Activated naive CD8-positive, alpha-beta T cell treated with anti-CD3 and anti-CD28 coated beads, Interleukin-2, amount 50 U/mL, for 24 hours (primary cell): ENCODE measurements around the gene SLC9A9.

ENCODE experiments used
- ATAC-seq: fragments of 150-1000 bp; cut with Tn5 transposase; one replicate; pipeline ENCODE4 v1.10.0; 2021
- DNase-seq: peaks from one replicate; pipeline ENCODE4 v3.0.0; 2021
- H3K27ac Mint-ChIP-seq: one replicate; pipeline ENCODE4 v1.8.0; 2021; ENCODE audit warnings: mild to moderate bottlenecking, mixed read lengths
- H3K27me3 Mint-ChIP-seq: one replicate; pipeline ENCODE4 v1.8.0; 2021; ENCODE audit warnings: mixed read lengths
- H3K36me3 Mint-ChIP-seq: one replicate; pipeline ENCODE4 v1.8.0; 2021; ENCODE audit warnings: low read depth, mixed read lengths
- H3K4me1 Mint-ChIP-seq: one replicate; pipeline ENCODE4 v1.8.0; 2021; ENCODE audit warnings: mixed read lengths
- H3K4me3 Mint-ChIP-seq: one replicate; pipeline ENCODE4 v1.8.0; 2021; ENCODE audit warnings: mild to moderate bottlenecking, moderate library complexity, mixed read lengths
- H3K9me3 Mint-ChIP-seq: one replicate; pipeline ENCODE4 v1.8.0; 2021; ENCODE audit warnings: mixed read lengths

SLC9A9 gene

GRCh38 chr3:143343031-143343430 lies 505.2 kb downstream of the SLC9A9 start:
- Mint-ChIP-seq H3K4me3 (no peak overlapping the region), H3K9me3 (no peaks in the 10 kb centered on the region), H3K27ac (no peak overlapping the region), H3K36me3 (no peaks in the 10 kb centered on the region), H3K27me3 (no peaks in the 10 kb centered on the region), H3K4me1 (peaks cover 10% of the 10 kb centered on the region)
- ATAC-seq (no peak), DNase-seq (no peak)

- no peak overlapping the region for H3K4me3 Mint-ChIP-seq
- H3K27ac Mint-ChIP-seq, result no peak overlapping the region
- peaks cover 2% of the 10 kb centered on the region for H3K4me1 Mint-ChIP-seq
- DNase-seq (no peak), ATAC-seq (no peak)
- no peaks in the 10 kb centered on the region for H3K36me3 Mint-ChIP-seq
- H3K9me3 Mint-ChIP-seq, result peaks cover 3% of the 10 kb centered on the region
- H3K27me3 Mint-ChIP-seq, result no peaks in the 10 kb centered on the region
Measured at GRCh38 chr3:143339451-143339850, 508.8 kb downstream of the SLC9A9 start.

GRCh38 chr3:143337387-143337786 lies 510.9 kb downstream of the SLC9A9 start:
- H3K27ac Mint-ChIP-seq, result no peak overlapping the region
- ATAC-seq (no peak), DNase-seq (no peak)
- no peaks in the 10 kb centered on the region for H3K36me3 Mint-ChIP-seq
- H3K27me3 Mint-ChIP-seq, result no peaks in the 10 kb centered on the region
- no peak overlapping the region for H3K4me3 Mint-ChIP-seq
- H3K9me3 Mint-ChIP-seq, result peaks cover 3% of the 10 kb centered on the region
- H3K4me1 Mint-ChIP-seq, result no peaks in the 10 kb centered on the region

- no peak for ATAC-seq
- no peaks in the 10 kb centered on the region for H3K27me3 Mint-ChIP-seq
- no peaks in the 10 kb centered on the region for H3K36me3 Mint-ChIP-seq
- H3K9me3 Mint-ChIP-seq, result peaks cover 3% of the 10 kb centered on the region
- DNase-seq, result no peak
- H3K27ac Mint-ChIP-seq, result no peak overlapping the region
- no peaks in the 10 kb centered on the region for H3K4me1 Mint-ChIP-seq
- H3K4me3 Mint-ChIP-seq, result no peak overlapping the region
Measured at GRCh38 chr3:143334231-143334630, 514.0 kb downstream of the SLC9A9 start.

- H3K27ac Mint-ChIP-seq, result no peak overlapping the region
- DNase-seq, result no peak
- no peak overlapping the region for H3K4me3 Mint-ChIP-seq
- no peaks in the 10 kb centered on the region for H3K36me3 Mint-ChIP-seq
- peaks cover 3% of the 10 kb centered on the region for H3K9me3 Mint-ChIP-seq
- no peaks in the 10 kb centered on the region for H3K4me1 Mint-ChIP-seq
- ATAC-seq, result no peak
- H3K27me3 Mint-ChIP-seq, result no peaks in the 10 kb centered on the region
Measured at GRCh38 chr3:143333367-143333766, 514.9 kb downstream of the SLC9A9 start.

DNA sequence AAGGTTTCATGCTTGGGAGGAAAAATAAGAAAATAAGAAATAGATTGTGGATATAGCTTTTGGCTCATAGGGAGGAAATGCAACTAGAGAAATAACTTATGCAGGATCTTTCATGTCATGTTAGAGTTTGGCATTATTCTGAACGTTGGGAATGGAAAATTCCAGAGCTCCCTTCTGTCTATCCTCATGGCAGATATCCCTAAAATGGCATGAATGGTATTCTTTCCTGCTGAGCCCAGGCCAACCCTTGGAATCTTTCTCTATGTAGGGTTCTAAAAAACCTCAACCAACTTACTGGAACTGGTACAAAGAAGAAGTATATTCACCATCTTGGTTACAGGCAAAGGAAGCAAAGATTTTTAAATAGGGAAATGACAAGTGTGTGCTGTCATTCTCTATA lies 516.2 kb downstream of the SLC9A9 start:
- no peaks in the 10 kb centered on the region for H3K27me3 Mint-ChIP-seq
- no peak overlapping the region for H3K4me3 Mint-ChIP-seq
- no peak overlapping the region for H3K27ac Mint-ChIP-seq
- no peak for DNase-seq
- H3K36me3 Mint-ChIP-seq, result no peaks in the 10 kb centered on the region
- H3K9me3 Mint-ChIP-seq, result peaks cover 3% of the 10 kb centered on the region
- peaks cover 7% of the 10 kb centered on the region for H3K4me1 Mint-ChIP-seq
- no peak for ATAC-seq

GRCh38 chr3:143331350-143331749 lies 516.9 kb downstream of the SLC9A9 start:
- Mint-ChIP-seq H3K9me3 (peaks cover 3% of the 10 kb centered on the region), H3K4me1 (peaks cover 13% of the 10 kb centered on the region), H3K27me3 (no peaks in the 10 kb centered on the region), H3K4me3 (no peak overlapping the region), H3K27ac (no peak overlapping the region), H3K36me3 (no peaks in the 10 kb centered on the region)
- ATAC-seq (no peak), DNase-seq (no peak)

DNA sequence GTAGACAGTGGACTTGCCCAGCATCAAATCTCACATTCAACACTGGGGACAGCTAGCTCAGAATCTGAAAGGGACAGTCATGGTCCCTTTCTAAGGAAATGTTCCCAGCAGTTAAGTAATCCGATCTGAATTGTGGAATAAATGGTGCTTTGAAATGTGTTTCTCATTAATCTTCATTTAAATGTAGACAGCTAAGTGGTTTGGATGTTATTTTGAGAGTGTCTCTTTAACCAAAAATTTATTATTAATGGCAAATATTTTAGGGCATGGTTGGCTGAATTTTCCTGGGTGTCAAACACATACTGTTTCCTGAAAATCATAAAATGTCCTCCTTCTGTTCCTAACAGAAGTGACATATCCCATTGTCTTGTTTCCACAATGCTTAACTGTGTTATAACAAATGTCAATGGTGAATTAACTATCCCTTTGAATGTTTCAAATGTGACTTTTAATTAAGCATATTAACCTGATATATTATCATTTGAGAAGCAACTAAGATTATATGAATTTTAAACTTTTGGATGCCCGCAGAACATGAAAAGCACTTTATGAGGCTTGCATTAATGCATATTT lies 517.9 kb downstream of the SLC9A9 start:
- no peak overlapping the region for H3K27ac Mint-ChIP-seq
- H3K4me1 Mint-ChIP-seq, result peaks cover 16% of the 10 kb centered on the region
- peaks cover 3% of the 10 kb centered on the region for H3K9me3 Mint-ChIP-seq
- no peaks in the 10 kb centered on the region for H3K27me3 Mint-ChIP-seq
- DNase-seq, result no peak
- no peaks in the 10 kb centered on the region for H3K36me3 Mint-ChIP-seq
- no peak for ATAC-seq
- H3K4me3 Mint-ChIP-seq, result no peak overlapping the region

- DNase-seq, result no peak
- H3K4me3 Mint-ChIP-seq, result no peak overlapping the region
Measured at GRCh38 chr3:143329567-143330211, 518.6 kb downstream of the SLC9A9 start.

DNA sequence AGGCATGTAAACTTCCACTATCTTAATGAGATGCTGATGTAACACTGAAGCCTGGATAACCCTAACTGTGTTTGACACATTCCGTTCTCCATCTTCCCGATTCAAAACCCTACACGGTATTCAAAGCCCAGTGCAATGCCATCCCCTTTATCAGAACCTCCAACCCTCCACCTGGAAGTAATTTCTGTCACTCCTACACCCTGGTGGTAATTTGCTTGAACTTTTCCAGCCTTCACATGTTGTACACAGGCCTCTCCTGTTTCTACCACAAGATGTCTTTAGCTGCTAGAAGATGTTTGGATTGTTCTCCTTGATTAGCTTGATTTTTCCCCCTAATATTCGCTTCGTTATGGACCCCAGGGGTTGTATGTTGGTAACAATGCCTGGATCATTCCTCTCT lies 519.8 kb downstream of the SLC9A9 start:
- Mint-ChIP-seq H3K36me3 (peaks cover 3% of the 10 kb centered on the region), H3K27ac (no peak overlapping the region), H3K27me3 (no peaks in the 10 kb centered on the region), H3K4me1 (peaks cover 16% of the 10 kb centered on the region), H3K9me3 (no peaks in the 10 kb centered on the region), H3K4me3 (no peak overlapping the region)
- no peak for DNase-seq
- ATAC-seq, result no peak

More at GRCh38 chr3:143329567-143330211, 518.6 kb downstream of the SLC9A9 start:
- Mint-ChIP-seq H3K27ac (no peak overlapping the region), H3K36me3 (peaks cover 3% of the 10 kb centered on the region), H3K9me3 (no peaks in the 10 kb centered on the region), H3K27me3 (no peaks in the 10 kb centered on the region), H3K4me1 (peaks cover 16% of the 10 kb centered on the region)
- no peak for ATAC-seq

- DNase-seq (no peak), ATAC-seq (no peak)
- Mint-ChIP-seq H3K9me3 (no peaks in the 10 kb centered on the region), H3K4me1 (peaks cover 16% of the 10 kb centered on the region), H3K27me3 (no peaks in the 10 kb centered on the region), H3K36me3 (peaks cover 3% of the 10 kb centered on the region), H3K4me3 (no peak overlapping the region), H3K27ac (no peak overlapping the region)
Measured at GRCh38 chr3:143326983-143327778, 521.1 kb downstream of the SLC9A9 start.

GRCh38 chr3:143321058-143321769 lies 527.1 kb downstream of the SLC9A9 start:
- DNase-seq (no peak), ATAC-seq (no peak)
- no peak overlapping the region for H3K4me3 Mint-ChIP-seq
- no peaks in the 10 kb centered on the region for H3K9me3 Mint-ChIP-seq
- peaks cover 3% of the 10 kb centered on the region for H3K36me3 Mint-ChIP-seq
- H3K4me1 Mint-ChIP-seq, result peaks cover 5% of the 10 kb centered on the region
- no peaks in the 10 kb centered on the region for H3K27me3 Mint-ChIP-seq
- H3K27ac Mint-ChIP-seq, result no peak overlapping the region

DNA sequence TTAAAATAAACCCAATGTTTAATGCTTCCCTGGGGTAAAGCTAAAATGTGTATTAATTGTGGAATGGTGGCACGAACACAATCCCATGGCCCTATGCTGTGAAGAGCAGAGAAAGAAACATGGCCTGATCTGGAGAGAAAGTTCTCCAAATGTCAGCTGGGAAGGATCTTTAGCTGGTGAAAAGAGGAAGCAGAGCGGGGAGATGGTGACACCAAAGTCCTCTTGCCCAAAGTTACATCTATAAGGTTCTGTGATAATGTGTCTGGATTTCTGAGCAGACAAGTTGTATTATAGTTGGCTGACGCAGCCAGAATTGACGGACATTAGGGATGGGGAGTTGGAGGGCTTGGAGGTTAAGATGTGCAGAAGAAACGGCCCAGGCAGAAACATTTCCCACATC lies 532.5 kb downstream of the SLC9A9 start:
- H3K36me3 Mint-ChIP-seq, result no peaks in the 10 kb centered on the region
- no peak for DNase-seq
- no peak overlapping the region for H3K27ac Mint-ChIP-seq
- no peaks in the 10 kb centered on the region for H3K9me3 Mint-ChIP-seq
- no peaks in the 10 kb centered on the region for H3K27me3 Mint-ChIP-seq
- no peak for ATAC-seq
- H3K4me1 Mint-ChIP-seq, result no peaks in the 10 kb centered on the region
- H3K4me3 Mint-ChIP-seq, result no peak overlapping the region

- ATAC-seq (no peak), DNase-seq (no peak)
- Mint-ChIP-seq H3K9me3 (no peaks in the 10 kb centered on the region), H3K4me1 (no peaks in the 10 kb centered on the region), H3K27me3 (no peaks in the 10 kb centered on the region), H3K36me3 (no peaks in the 10 kb centered on the region), H3K4me3 (no peak overlapping the region), H3K27ac (no peak overlapping the region)
Measured at GRCh38 chr3:143314251-143315093, 533.8 kb downstream of the SLC9A9 start.
